Measurements from ENCODE around the gene REC8. TPM values are rescaled to one million over a fixed set of nuclear protein-coding genes. Genes with fewer than 3 reads are reported as not detected.
A peak's percentile ranks its signal among the peaks of the same experiment; 100 is the strongest.

Gene REC8
- total and polyA plus RNA-seq, 2 of the 13 experiments (the other 11 are each of a cell fraction or from before 2014, with no cell fraction given): 3.4 to 14.7 TPM

- no peak for TF ChIP-seq TFDP2 (CRISPR knock-in tag; IDR thresholded peaks at IDR 0.05)
- no peak for TF ChIP-seq GPN1 (CRISPR knock-in tag; IDR thresholded peaks at IDR 0.05; ENCODE audit: borderline replicate concordance)
- 0 out of 2 replicates have a peak, but pooled peaks have one; percentile 17 for TF ChIP-seq RXRA (CRISPR knock-in tag; IDR thresholded peaks at IDR 0.05)
- no peak for TF ChIP-seq ZNF354B (CRISPR knock-in tag; IDR thresholded peaks at IDR 0.05)
- TF ChIP-seq ZNF740 (CRISPR knock-in tag; IDR thresholded peaks at IDR 0.05): no peak
- TF ChIP-seq FOXP1 (IDR thresholded peaks at IDR 0.05): no peak
- TF ChIP-seq FOXP1 (CRISPR knock-in tag; IDR thresholded peaks at IDR 0.05): no peak
- no peak for TF ChIP-seq NFE2L1 (CRISPR knock-in tag; IDR thresholded peaks at IDR 0.05; ENCODE audit: borderline replicate concordance)
- no peak for TF ChIP-seq TBX2 (CRISPR knock-in tag; IDR thresholded peaks at IDR 0.05; ENCODE audit: borderline replicate concordance)
- TF ChIP-seq SP5 (CRISPR knock-in tag; IDR thresholded peaks at IDR 0.05; ENCODE audit: borderline replicate concordance, low read depth): no peak
- no peak for TF ChIP-seq FLYWCH1 (CRISPR knock-in tag; IDR thresholded peaks at IDR 0.05)
- TF ChIP-seq ZNF710 (CRISPR knock-in tag; IDR thresholded peaks at IDR 0.05; ENCODE audit: borderline replicate concordance): no peak
- no peak for TF ChIP-seq SOX13 (IDR thresholded peaks at IDR 0.05)
- no peak for TF ChIP-seq SOX13 (CRISPR knock-in tag; conservative IDR thresholded peaks at IDR 0.05 in 1 of 2, IDR thresholded peaks at IDR 0.05 in 1 of 2)
- TF ChIP-seq AGO2 (optimal IDR thresholded peaks at IDR 0.05; ENCODE audit: low read depth, low read length): peak; percentile 64
- TF ChIP-seq SRSF9 (IDR thresholded peaks at IDR 0.05; ENCODE audit: borderline replicate concordance, insufficient read depth, low read depth, low read length, poor library complexity, severe bottlenecking): no peak
- TF ChIP-seq ZNF570 (CRISPR knock-in tag; IDR thresholded peaks at IDR 0.05; ENCODE audit: borderline replicate concordance): no peak
- TF ChIP-seq ZNF136 (CRISPR knock-in tag; IDR thresholded peaks at IDR 0.05; ENCODE audit: low read depth): no peak
- TF ChIP-seq ZNF747 (CRISPR knock-in tag; IDR thresholded peaks at IDR 0.05; ENCODE audit: borderline replicate concordance): no peak
- TF ChIP-seq RFX5 (IDR thresholded peaks at IDR 0.05; ENCODE audit: low read depth, low read length): no peak
- TF ChIP-seq ZNF20 (CRISPR knock-in tag; IDR thresholded peaks at IDR 0.05): no peak
- no peak for TF ChIP-seq ZBTB21 (CRISPR knock-in tag; IDR thresholded peaks at IDR 0.05)
- TF ChIP-seq ZNF558 (CRISPR knock-in tag; IDR thresholded peaks at IDR 0.05; ENCODE audit: borderline replicate concordance): no peak
Measured at GRCh38 chr14:24157331-24157730, 14.5 kb upstream of the REC8 start (continued).

All from HepG2 (cell line).